ENCODE data around the gene EVI5.

The EVI5 gene

DNA sequence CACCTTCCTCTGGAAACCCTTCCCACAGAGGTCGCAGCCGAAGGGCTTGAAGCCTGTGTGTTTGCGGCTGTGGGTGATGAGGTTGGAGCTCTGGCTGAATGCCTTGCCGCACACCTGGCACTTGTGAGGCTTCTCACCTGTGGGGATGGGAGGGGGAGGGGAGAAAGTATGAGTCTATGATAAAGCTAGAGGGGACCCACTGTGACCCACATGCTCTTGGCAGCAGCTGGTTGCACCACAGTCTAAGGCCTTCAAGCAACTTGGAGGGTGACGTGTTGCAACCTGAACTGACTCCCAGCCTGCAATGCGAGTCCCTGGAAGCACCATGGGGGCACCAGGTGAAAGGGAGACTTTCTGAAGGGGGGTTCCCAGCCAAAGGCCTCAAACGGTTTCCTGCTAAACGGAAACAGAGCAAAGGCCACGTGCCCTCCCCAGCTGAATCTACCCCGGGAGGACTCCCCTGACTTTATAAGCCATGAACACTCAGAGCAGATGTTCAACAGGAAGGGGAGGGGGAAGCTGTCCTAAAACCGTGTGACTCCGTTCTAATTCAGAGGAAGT lies 308.8 kb downstream of the EVI5 start:
- no peaks in the 10 kb centered on the region for H3K36me3 ChIP-seq (ENCODE audit: control insufficient read depth, insufficient read depth, low read length)
- H3K9ac ChIP-seq (ENCODE audit: low read length): no peak overlapping the region
- peaks cover 3% of the 10 kb centered on the region for H3K4me1 ChIP-seq (ENCODE audit: control insufficient read depth, insufficient read depth, low read length)
- no peak overlapping the region for H3K4me3 ChIP-seq (ENCODE audit: low read length)
- H3K27ac ChIP-seq (ENCODE audit: low read depth, low read length): no peak overlapping the region
- H3K27me3 ChIP-seq (ENCODE audit: control insufficient read depth, insufficient read depth, low read length): peaks cover 13% of the 10 kb centered on the region

DNA sequence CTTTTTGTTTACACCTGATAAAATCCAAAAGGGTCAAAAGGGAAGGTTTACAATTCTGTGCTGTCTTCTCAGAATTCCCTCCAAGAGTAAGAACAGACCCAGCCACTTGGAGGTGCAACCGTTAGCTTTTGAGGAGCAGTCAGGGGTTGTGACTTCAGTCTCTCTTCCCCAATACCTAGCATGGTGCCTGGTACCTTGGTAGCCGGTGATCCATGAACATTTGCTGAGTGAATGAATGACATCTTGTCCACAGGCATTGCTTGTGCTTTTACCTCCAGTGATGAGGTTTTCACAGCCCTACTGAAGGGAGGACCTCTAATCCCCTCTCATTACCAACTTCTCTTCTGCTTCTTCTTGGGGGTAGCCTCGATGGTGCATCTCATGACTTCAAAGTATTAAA lies 309.9 kb downstream of the EVI5 start:
- Histone ChIP-seq H3K27me3 (ENCODE audit: control insufficient read depth, insufficient read depth, low read length) (peaks cover 1% of the 10 kb centered on the region), H3K27ac (ENCODE audit: low read depth, low read length) (no peak overlapping the region), H3K36me3 (ENCODE audit: control insufficient read depth, insufficient read depth, low read length) (no peaks in the 10 kb centered on the region), H3K9ac (ENCODE audit: low read length) (no peak overlapping the region), H3K4me1 (ENCODE audit: control insufficient read depth, insufficient read depth, low read length) (no peaks in the 10 kb centered on the region), H3K4me3 (ENCODE audit: low read length) (no peak overlapping the region)

- no peaks in the 10 kb centered on the region for H3K36me3 ChIP-seq (ENCODE audit: control insufficient read depth, insufficient read depth, low read length)
- H3K4me1 ChIP-seq (ENCODE audit: control insufficient read depth, insufficient read depth, low read length): no peaks in the 10 kb centered on the region
- no peak overlapping the region for H3K4me3 ChIP-seq (ENCODE audit: low read length)
- no peak overlapping the region for H3K27ac ChIP-seq (ENCODE audit: low read depth, low read length)
- no peaks in the 10 kb centered on the region for H3K27me3 ChIP-seq (ENCODE audit: control insufficient read depth, insufficient read depth, low read length)
- H3K9ac ChIP-seq (ENCODE audit: low read length): no peak overlapping the region
Measured at GRCh38 chr1:92473781-92474495, 311.0 kb downstream of the EVI5 start.

DNA sequence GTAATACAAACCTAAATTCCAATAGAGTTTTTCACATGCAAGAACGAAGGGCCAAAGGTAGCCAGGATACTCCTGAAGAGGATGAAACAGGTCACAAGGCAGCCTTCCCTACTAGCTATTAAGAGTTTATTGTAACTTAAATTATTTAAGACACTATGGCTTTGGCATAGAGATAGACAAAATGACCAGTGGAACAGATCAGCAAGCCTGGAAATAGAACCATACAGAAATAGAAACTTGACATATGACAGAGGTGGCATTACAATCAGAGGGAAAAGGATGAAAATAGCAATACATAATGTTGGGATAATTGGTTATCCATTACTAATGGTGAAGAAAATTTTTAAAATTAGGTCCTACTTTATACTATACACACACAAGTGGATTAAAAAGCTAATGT lies 314.7 kb downstream of the EVI5 start:
- Histone ChIP-seq H3K4me3 (ENCODE audit: low read length) (no peak overlapping the region), H3K27me3 (ENCODE audit: control insufficient read depth, insufficient read depth, low read length) (no peaks in the 10 kb centered on the region), H3K27ac (ENCODE audit: low read depth, low read length) (no peak overlapping the region), H3K36me3 (ENCODE audit: control insufficient read depth, insufficient read depth, low read length) (no peaks in the 10 kb centered on the region), H3K9ac (ENCODE audit: low read length) (no peak overlapping the region), H3K4me1 (ENCODE audit: control insufficient read depth, insufficient read depth, low read length) (no peaks in the 10 kb centered on the region)

DNA sequence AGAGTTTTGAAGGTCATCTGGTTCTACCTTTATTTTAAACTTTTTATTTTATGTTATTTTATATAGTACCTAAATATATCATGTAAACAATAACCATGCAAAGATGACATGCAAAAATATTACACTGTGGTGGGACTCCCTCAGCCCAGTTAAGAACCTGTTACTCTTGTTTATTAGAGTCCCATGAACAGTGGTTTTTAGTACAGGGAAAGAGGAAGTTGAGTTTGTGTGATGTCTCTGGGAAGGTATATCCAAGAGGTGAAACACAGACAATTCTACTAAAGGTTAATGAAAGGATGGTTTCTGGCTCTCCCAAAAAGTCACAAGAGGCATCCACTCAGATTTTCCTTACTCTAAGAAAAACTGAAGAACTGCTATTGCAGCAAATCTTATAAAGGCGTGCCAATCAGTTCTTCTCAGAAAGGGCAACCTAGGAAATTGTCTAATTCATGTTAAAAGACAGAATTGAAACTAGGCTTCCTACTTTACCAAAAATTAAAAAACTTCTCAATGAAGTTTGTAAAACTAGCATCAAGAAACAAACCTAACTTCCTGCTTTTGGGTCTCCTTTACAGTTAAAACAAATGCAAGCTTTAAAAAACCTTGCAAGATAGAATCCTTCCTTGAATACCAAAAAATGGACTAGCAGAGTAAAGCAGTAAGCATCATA lies 318.1 kb downstream of the EVI5 start:
- Histone ChIP-seq H3K9ac (ENCODE audit: low read length) (no peak overlapping the region), H3K27me3 (ENCODE audit: control insufficient read depth, insufficient read depth, low read length) (no peaks in the 10 kb centered on the region), H3K27ac (ENCODE audit: low read depth, low read length) (no peak overlapping the region), H3K4me1 (ENCODE audit: control insufficient read depth, insufficient read depth, low read length) (no peaks in the 10 kb centered on the region), H3K36me3 (ENCODE audit: control insufficient read depth, insufficient read depth, low read length) (no peaks in the 10 kb centered on the region), H3K4me3 (ENCODE audit: low read length) (no peak overlapping the region)

DNA sequence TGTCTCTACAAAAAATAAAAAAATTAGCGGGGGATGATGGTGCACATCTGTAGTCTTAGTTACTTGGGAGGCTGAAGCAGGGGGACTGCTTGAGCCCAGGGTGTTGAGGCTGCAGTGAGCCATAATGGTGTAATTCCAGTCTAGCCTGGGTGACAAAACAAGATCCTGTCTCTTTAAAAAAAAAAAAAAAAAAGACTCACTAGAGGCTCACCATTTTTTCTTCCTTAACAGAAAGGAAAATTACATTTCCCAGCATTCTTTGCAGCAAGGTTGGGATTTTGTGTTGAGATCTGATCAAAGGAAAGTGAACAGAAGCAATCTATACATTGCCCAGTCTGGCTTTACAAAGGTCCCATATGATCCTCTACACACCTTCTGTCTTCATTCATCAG lies 319.7 kb downstream of the EVI5 start:
- Histone ChIP-seq H3K4me3 (ENCODE audit: low read length) (no peak overlapping the region), H3K4me1 (ENCODE audit: control insufficient read depth, insufficient read depth, low read length) (no peaks in the 10 kb centered on the region), H3K9ac (ENCODE audit: low read length) (no peak overlapping the region), H3K36me3 (ENCODE audit: control insufficient read depth, insufficient read depth, low read length) (no peaks in the 10 kb centered on the region), H3K27me3 (ENCODE audit: control insufficient read depth, insufficient read depth, low read length) (no peaks in the 10 kb centered on the region), H3K27ac (ENCODE audit: low read depth, low read length) (no peak overlapping the region)

- H3K4me1 ChIP-seq (ENCODE audit: control insufficient read depth, insufficient read depth, low read length): no peaks in the 10 kb centered on the region
- H3K36me3 ChIP-seq (ENCODE audit: control insufficient read depth, insufficient read depth, low read length): no peaks in the 10 kb centered on the region
- H3K27me3 ChIP-seq (ENCODE audit: control insufficient read depth, insufficient read depth, low read length): no peaks in the 10 kb centered on the region
- H3K27ac ChIP-seq (ENCODE audit: low read depth, low read length): no peak overlapping the region
- no peak overlapping the region for H3K9ac ChIP-seq (ENCODE audit: low read length)
- H3K4me3 ChIP-seq (ENCODE audit: low read length): no peak overlapping the region
Measured at GRCh38 chr1:92464588-92465255, 320.2 kb downstream of the EVI5 start.

GRCh38 chr1:92461364-92462097 lies 323.4 kb downstream of the EVI5 start:
- Histone ChIP-seq H3K4me3 (ENCODE audit: low read length) (no peak overlapping the region), H3K27me3 (ENCODE audit: control insufficient read depth, insufficient read depth, low read length) (no peaks in the 10 kb centered on the region), H3K4me1 (ENCODE audit: control insufficient read depth, insufficient read depth, low read length) (no peaks in the 10 kb centered on the region), H3K27ac (ENCODE audit: low read depth, low read length) (no peak overlapping the region), H3K9ac (ENCODE audit: low read length) (no peak overlapping the region), H3K36me3 (ENCODE audit: control insufficient read depth, insufficient read depth, low read length) (no peaks in the 10 kb centered on the region)

- no peaks in the 10 kb centered on the region for H3K36me3 ChIP-seq (ENCODE audit: control insufficient read depth, insufficient read depth, low read length)
- no peak overlapping the region for H3K4me3 ChIP-seq (ENCODE audit: low read length)
- H3K27ac ChIP-seq (ENCODE audit: low read depth, low read length): no peak overlapping the region
Measured at GRCh38 chr1:92459871-92460320, 325.0 kb downstream of the EVI5 start.

More at GRCh38 chr1:92459871-92460320, 325.0 kb downstream of the EVI5 start:
- H3K27me3 ChIP-seq (ENCODE audit: control insufficient read depth, insufficient read depth, low read length): no peaks in the 10 kb centered on the region
- H3K4me1 ChIP-seq (ENCODE audit: control insufficient read depth, insufficient read depth, low read length): no peaks in the 10 kb centered on the region
- H3K9ac ChIP-seq (ENCODE audit: low read length): no peak overlapping the region
